NCI-H82 (cell line): ENCODE measurements around the gene CGRRF1.

Source experiments
- DNase-seq: peaks from one replicate; lab custom pipeline; 2025; lab: John Stamatoyannopoulos, UW

Gene CGRRF1

GRCh38 chr14:54489731-54490444 lies 19.8 kb upstream of the CGRRF1 start:
- DNase-seq = no peak

DNA sequence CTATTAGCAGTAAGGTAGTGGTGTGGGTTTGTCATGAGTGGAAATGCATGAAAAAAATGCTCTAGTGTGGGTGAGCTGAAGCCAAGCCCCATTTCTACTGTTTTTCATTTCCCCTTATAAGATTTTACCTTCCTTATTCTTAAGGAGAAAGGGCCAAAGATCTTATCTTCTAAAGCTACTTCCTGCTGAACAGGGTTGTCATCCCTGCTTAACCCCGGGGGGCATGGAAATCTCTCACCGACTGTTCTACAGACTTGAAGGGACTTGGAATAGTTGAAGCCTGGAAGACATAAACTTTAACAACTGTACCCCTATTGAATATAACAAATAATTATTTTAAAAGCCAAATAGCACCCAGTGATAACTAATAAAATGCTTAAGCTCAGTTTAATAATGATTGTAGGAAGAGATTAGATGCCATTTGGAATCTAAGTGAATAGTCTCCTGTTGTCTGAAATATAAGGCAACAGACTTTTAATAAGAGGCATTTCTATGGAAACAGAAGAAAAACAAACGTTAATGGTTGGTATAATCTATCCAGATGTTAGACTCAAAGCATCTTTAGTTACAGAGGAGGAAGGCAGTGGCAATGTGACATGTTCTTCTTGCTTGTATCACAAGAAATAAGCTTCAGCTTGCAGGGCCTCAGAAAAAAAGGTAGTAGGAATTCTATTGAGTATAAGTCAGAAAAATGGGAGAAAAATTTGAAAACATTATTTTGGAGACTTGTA lies 19.1 kb upstream of the CGRRF1 start:
- no peak for DNase-seq

- DNase-seq = peak; percentile 42
Observed at GRCh38 chr14:54493293-54493692, 16.4 kb upstream of the CGRRF1 start.

GRCh38 chr14:54497224-54497623 lies 12.5 kb upstream of the CGRRF1 start:
- DNase-seq = no peak

DNA sequence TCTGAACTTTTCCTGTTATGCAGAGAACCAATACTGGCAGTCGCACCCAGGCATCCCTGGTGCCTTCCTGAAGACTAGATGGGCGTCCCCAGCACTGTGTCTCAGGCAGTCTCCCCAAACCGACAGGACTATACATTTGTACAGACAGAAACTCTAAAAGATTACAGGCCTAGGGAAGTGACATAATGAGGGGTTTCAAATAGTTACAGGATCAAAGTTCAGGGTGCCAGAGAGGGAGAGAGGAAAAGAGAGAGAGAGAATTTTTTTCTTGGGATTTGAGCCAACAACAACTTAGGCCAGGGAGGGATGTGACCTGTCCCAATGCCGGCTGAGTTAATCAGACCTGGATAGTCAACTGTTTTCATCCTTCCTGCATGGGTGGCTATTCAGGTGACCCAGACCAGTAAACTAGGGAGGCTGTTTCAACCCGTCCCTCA lies 11.6 kb upstream of the CGRRF1 start:
- DNase-seq = no peak

- no peak for DNase-seq
Observed at GRCh38 chr14:54498579-54498978, 11.1 kb upstream of the CGRRF1 start.

- DNase-seq = no peak
Observed at GRCh38 chr14:54500744-54501143, 9.0 kb upstream of the CGRRF1 start.

DNA sequence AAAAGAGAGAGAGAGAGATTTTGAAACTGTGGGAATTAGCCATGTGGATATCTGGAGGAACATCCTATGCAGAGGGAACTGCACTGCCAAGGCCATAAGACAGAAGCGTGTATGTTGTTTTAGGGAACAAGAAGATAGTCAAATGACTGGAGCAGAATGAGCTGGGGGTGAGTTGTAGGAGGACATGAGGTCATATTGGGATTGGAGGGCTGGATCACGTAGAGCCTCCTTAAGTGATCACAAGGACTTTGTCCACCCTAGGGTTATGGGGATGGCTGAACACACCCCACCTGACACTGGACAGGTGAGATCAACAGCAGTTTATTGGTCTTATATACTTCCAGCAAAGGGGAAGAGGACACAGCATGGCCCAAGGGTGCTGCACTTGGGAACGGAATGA lies 8.2 kb upstream of the CGRRF1 start:
- no peak for DNase-seq

GRCh38 chr14:54502602-54503001 lies 7.1 kb upstream of the CGRRF1 start:
- no peak for DNase-seq

- peak; percentile 15 for DNase-seq
Observed at GRCh38 chr14:54503486-54503885, 6.2 kb upstream of the CGRRF1 start.

DNA sequence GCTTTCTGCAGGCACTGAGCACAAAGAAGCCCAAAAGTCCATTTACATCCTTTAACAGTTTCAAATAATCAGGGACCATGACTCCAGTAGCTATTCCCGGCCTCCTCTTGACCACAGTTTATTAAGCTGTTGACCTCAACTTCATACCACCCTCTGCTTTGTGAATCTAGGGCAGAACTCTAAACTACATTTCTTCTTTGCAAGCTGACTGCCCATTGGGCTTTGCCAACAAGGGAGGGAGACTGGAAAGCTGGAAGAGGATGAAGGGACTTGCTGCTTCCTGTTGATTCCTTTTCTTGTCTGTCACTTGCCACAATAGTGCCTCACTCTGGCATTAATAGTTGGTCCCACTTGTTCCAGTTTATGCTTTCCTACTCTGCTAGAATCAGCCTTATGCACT lies 2.7 kb downstream of the CGRRF1 start:
- DNase-seq = no peak

DNA sequence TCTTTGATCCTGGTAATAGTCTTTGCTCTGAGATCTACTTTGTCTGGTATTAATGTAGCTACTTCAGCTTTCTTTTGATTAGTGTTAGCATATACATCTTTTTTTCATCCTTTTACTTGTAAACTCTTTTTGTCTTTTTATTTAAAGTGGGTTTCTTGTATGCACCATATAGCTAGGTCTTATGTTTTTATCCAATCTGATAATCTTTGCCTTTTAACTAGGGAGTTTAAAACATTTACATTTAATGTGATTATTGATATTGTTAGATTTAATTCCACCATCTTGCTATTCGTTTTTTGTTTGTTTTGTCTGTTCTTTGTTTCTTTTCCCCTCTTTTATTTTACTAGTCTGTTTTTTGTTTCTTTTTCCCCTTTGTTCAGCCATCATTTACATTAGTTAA lies 6.0 kb downstream of the CGRRF1 start:
- DNase-seq = no peak

- DNase-seq = no peak
Observed at GRCh38 chr14:54516709-54517108, 7.0 kb downstream of the CGRRF1 start.

- no peak for DNase-seq
Observed at GRCh38 chr14:54524410-54524809, 14.7 kb downstream of the CGRRF1 start.

DNA sequence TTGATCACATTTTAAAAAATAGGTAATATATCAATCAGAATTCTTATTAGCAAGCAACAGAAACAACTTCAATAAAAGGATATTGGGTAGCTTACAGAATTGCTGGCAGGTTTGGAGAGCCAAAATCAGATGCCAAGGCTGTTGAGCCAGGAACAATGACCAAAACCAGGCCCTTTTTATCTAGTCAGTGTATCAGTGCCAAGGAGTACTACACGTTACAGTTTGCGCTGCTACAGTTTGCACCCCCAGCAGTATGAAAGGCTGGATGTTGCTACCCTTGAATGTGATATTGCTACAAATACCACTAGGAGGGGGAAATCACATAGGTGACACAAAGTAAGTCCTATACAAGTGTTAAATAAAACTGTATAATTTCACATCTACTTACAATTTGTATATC lies 19.3 kb downstream of the CGRRF1 start:
- DNase-seq = no peak

GRCh38 chr14:54529811-54530210 lies 20.1 kb downstream of the CGRRF1 start:
- no peak for DNase-seq

GRCh38 chr14:54532111-54533012 lies 22.7 kb downstream of the CGRRF1 start:
- no peak for DNase-seq

- no peak for DNase-seq
Observed at GRCh38 chr14:54533100-54533499, 23.4 kb downstream of the CGRRF1 start.

DNA sequence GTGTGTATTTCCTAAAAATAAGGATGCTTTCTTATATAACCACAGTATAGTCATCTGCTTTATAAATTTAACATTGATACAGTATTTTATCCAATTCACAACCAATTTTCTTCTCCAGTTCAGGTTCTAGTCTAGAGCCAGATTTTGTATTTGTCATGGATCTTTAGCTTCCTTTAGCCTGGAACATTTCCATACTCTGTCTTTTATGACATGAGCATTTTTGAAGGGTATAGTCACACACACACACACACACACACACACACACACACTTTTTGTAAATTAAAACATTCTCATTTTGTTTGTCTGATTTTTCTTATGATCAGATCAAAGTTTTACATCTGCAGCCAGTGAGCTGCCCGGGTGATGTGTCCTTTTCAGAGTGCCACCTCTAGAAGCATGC lies 25.4 kb downstream of the CGRRF1 start:
- no peak for DNase-seq

DNA sequence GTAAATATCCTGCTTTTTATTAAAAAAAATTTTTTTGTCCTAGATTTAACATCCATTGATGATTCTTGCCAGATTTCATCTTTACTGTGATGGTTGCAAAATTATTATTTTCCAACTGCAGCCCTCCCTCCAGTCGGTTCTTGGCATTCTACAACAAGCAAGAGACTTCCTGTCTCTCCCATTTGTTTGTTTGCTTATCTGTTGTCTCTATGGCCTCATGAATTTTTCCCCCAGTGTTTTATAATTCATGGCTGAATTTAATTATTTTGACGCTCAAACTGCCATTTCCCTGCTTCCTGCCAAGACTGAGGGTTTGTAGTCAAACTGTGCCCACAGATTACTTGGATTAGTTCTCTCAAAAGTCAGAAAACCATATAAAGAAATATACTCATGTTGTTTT lies 25.9 kb downstream of the CGRRF1 start:
- no peak for DNase-seq

DNA sequence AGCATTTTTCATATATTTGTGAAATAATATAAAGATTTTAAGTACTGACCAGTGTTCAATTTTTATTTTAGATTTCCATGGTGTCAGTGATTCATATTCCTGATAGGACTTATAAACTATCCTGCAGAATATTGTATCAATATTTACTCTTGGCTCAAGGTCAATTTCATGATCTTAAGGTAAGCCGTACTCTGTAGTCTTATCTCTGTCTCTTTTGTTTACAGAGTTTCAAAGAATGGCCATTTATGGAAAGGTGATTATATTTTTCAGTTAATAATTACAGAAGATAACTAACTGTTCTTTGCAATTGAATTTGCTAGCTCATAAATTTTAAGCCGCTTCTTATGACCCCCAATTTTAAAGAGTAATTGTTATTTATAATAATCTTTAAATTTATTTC lies 27.9 kb downstream of the CGRRF1 start:
- no peak for DNase-seq

- no peak for DNase-seq
Observed at GRCh38 chr14:54538055-54538454, 28.3 kb downstream of the CGRRF1 start.

GRCh38 chr14:54547583-54547982 lies 37.9 kb downstream of the CGRRF1 start:
- no peak for DNase-seq
